ENCODE data around the gene CIZ1.

Gene CIZ1

DNA sequence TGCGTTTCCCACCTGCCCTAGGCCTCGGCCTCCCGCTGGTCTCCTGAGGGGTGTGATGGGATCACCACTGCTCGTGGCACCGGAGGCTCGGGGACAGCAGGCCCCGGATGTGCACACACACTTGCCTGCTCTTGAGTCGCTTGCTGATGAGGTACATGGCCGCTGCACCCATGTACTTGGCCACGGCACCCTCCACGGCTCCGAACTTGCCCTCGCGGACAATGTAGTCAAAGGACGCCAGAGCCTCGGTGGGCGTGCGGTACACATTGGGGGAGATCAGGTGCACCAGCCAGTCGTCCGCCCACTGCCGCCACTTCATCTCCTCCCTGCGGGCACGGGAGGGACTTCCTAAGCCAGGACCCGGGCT lies 68.6 kb downstream of the CIZ1 start:
- no peak for ATAC-seq (ENCODE audit: low read depth)
- peaks cover 15% of the 10 kb centered on the region for H3K36me3 ChIP-seq (ENCODE audit: low read depth)
- TF ChIP-seq, protein P1, sequence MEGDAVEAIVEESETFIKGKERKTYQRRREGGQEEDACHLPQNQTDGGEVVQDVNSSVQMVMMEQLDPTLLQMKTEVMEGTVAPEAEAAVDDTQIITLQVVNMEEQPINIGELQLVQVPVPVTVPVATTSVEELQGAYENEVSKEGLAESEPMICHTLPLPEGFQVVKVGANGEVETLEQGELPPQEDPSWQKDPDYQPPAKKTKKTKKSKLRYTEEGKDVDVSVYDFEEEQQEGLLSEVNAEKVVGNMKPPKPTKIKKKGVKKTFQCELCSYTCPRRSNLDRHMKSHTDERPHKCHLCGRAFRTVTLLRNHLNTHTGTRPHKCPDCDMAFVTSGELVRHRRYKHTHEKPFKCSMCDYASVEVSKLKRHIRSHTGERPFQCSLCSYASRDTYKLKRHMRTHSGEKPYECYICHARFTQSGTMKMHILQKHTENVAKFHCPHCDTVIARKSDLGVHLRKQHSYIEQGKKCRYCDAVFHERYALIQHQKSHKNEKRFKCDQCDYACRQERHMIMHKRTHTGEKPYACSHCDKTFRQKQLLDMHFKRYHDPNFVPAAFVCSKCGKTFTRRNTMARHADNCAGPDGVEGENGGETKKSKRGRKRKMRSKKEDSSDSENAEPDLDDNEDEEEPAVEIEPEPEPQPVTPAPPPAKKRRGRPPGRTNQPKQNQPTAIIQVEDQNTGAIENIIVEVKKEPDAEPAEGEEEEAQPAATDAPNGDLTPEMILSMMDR (IDR thresholded peaks at IDR 0.05; ENCODE audit: poor library complexity, severe bottlenecking), result no peak
- DNase-seq (ENCODE audit: low spot score), result no peak
- no peaks in the 10 kb centered on the region for H3K27me3 ChIP-seq (ENCODE audit: insufficient read depth, poor library complexity, severe bottlenecking)
- peaks cover 6% of the 10 kb centered on the region for H3K4me1 ChIP-seq (ENCODE audit: insufficient read depth, poor library complexity, severe bottlenecking)
- no peak overlapping the region for H3K4me3 ChIP-seq (ENCODE audit: severe bottlenecking)
- no peaks in the 10 kb centered on the region for H3K9me3 ChIP-seq (ENCODE audit: severe bottlenecking)
- H3K27ac ChIP-seq (ENCODE audit: poor library complexity, severe bottlenecking), result no peak overlapping the region

DNA sequence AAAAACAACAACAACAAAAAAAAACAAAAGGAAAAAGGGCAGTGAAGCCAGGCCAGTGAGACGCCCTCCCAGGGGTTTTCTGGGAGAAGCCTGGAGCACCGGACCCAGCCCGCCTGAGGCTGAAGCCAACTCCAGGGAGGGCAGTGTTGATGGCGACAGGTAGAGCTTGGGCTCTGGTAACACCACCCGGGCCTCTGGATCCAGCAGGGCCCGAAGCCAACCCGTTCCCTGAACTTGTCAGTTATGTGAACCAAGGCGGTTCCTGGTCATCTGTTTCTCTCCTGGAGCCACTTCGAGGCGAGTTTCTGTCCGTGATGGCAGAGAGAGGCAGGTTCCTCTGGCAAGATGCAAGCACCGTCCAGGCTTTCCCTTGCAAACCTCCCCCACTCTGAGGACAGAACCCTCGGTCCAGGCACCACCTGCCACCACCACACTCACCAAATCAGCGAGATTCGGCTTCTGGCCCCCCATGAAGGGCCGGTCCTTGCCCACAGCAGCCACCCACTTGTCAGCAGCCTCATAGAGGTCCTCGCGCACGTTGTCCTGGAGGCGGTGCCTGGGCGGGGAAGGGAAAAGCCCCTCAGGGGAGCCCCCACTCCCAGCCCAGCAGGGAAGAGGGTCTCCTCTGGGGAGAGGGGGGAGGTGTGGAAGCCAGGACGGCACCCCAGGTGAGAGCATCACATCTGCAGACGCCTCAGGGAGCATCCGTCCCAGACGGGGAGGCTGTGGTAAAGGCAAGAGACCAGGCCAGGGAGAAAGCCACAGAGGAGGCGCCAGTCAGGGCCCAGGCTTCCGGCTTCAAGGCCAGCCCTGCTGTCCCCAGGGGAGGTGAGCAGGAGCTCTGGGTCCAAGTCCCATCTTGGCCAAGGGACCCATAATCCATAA lies 69.2 kb downstream of the CIZ1 start:
- Histone ChIP-seq H3K27ac (ENCODE audit: poor library complexity, severe bottlenecking) (no peak overlapping the region), H3K36me3 (ENCODE audit: low read depth) (peaks cover 15% of the 10 kb centered on the region), H3K4me3 (ENCODE audit: severe bottlenecking) (no peak overlapping the region), H3K4me1 (ENCODE audit: insufficient read depth, poor library complexity, severe bottlenecking) (peaks cover 6% of the 10 kb centered on the region), H3K27me3 (ENCODE audit: insufficient read depth, poor library complexity, severe bottlenecking) (no peaks in the 10 kb centered on the region), H3K9me3 (ENCODE audit: severe bottlenecking) (no peaks in the 10 kb centered on the region)
- TF ChIP-seq, protein P1 (IDR thresholded peaks at IDR 0.05; ENCODE audit: poor library complexity, severe bottlenecking), result no peak
- ATAC-seq (ENCODE audit: low read depth) (no peak), DNase-seq (ENCODE audit: low spot score) (peak; percentile 65)

DNA sequence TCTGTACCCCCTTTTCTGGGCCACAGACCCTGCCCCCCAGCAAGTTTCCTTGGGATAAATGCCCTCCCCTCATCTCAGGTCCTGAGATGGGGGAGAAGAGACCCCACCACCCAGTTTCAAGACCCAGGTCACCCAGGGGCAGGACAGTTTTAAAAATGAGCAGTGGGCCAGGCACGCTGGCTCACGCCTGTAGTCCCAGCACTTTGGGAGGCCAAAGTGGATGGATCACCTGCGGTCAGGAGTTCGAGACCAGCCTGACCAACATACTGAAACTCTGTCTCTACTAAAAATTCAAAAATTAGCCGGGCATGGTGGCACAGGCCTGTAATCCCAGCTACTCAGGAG lies 69.9 kb downstream of the CIZ1 start:
- DNase-seq (ENCODE audit: low spot score) (no peak), ATAC-seq (ENCODE audit: low read depth) (no peak)
- H3K4me1 ChIP-seq (ENCODE audit: insufficient read depth, poor library complexity, severe bottlenecking), result peaks cover 5% of the 10 kb centered on the region
- TF ChIP-seq, protein P1 (IDR thresholded peaks at IDR 0.05; ENCODE audit: poor library complexity, severe bottlenecking), result no peak
- no peak overlapping the region for H3K4me3 ChIP-seq (ENCODE audit: severe bottlenecking)
- H3K9me3 ChIP-seq (ENCODE audit: severe bottlenecking), result no peaks in the 10 kb centered on the region
- no peaks in the 10 kb centered on the region for H3K27me3 ChIP-seq (ENCODE audit: insufficient read depth, poor library complexity, severe bottlenecking)
- peaks cover 15% of the 10 kb centered on the region for H3K36me3 ChIP-seq (ENCODE audit: low read depth)
- H3K27ac ChIP-seq (ENCODE audit: poor library complexity, severe bottlenecking), result no peak overlapping the region

DNA sequence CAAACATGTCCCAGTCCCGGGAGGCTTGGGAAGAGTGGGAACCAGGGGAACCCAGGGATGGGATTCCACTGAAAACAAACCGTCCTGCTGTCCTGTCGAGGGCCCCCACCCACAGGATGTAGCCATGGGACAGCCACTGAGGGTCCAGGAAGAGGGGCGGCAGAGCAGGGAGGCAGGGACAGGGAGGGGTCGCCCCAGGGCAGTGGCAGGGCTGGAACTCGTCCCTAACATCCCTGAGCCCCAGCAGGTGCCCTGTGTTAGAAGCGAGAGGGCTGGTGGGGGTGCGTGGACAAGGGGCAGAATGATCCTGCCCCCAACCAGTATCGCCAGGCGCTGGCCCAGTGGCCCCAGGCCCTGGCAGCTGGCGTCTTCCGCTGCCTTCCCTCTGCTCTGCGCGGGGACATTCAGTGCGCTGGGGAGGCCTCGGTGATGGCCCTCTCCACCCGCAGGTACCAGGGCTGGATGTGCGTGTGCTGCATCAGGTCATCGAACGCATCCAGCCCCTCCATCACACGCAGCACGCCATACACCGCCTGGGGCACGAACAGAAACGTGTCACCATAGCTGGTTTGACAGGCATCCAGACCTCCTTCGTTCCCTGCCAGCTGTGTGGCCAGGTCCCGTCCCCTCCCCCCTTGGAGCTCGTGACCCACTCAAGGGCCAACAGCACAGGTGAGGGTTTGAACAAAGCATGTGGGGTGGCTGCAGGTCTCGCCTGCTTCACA lies 70.5 kb downstream of the CIZ1 start:
- DNase-seq (ENCODE audit: low spot score), result peak; percentile 54
- TF ChIP-seq, protein P1 (IDR thresholded peaks at IDR 0.05; ENCODE audit: poor library complexity, severe bottlenecking), result no peak
- ATAC-seq (ENCODE audit: low read depth), result no peak
- Histone ChIP-seq H3K27ac (ENCODE audit: poor library complexity, severe bottlenecking) (no peak overlapping the region), H3K4me1 (ENCODE audit: insufficient read depth, poor library complexity, severe bottlenecking) (no peaks in the 10 kb centered on the region), H3K9me3 (ENCODE audit: severe bottlenecking) (no peaks in the 10 kb centered on the region), H3K27me3 (ENCODE audit: insufficient read depth, poor library complexity, severe bottlenecking) (no peaks in the 10 kb centered on the region), H3K4me3 (ENCODE audit: severe bottlenecking) (no peak overlapping the region), H3K36me3 (ENCODE audit: low read depth) (peaks cover 15% of the 10 kb centered on the region)
